GM12878 (cell line): ENCODE measurements around the gene CCDC91.

ENCODE experiments used
- HDAC6 ChIP-seq: fragments of 200-600 bp; sonication (generic); IDR thresholded peaks from one replicate; pipeline ENCODE4 v1.8.0; 2017; ENCODE audit warnings: antibody characterized with exemption; ENCODE audit not compliant: unreplicated experiment
- HDGF ChIP-seq: fragments of 450-650 bp; IDR thresholded peaks from 2 replicates; pipeline ENCODE4 v1.6.1; 2016; ENCODE audit warnings: antibody characterized with exemption
- KAT2A ChIP-seq: conservative IDR thresholded peaks from 2 replicates; pipeline ENCODE4 v1.6.1; 2011; ENCODE audit warnings: low read depth, low read length; ENCODE audit not compliant: control insufficient read depth
- POLR2AphosphoS2 ChIP-seq: IDR thresholded peaks from 2 replicates; pipeline ENCODE4 v1.6.1; 2011; ENCODE audit warnings: low read depth, mild to moderate bottlenecking, low read length, improper control_type of control experiment, moderate library complexity
- POLR2AphosphoS5 ChIP-seq: IDR thresholded peaks from 2 replicates; pipeline ENCODE4 v1.6.1; 2011; ENCODE audit warnings: mild to moderate bottlenecking, low read length, inconsistent platforms
- RELA ChIP-seq: fragments of 450-650 bp; IDR thresholded peaks from 2 replicates; pipeline ENCODE4 v1.8.0; 2014; ENCODE audit warnings: borderline replicate concordance; ENCODE audit not compliant: partially characterized antibody
- RFX5 ChIP-seq: IDR thresholded peaks from 2 replicates; pipeline ENCODE4 v1.6.1; 2011; ENCODE audit warnings: low read depth, low read length, improper control_type of control experiment
- SIN3A ChIP-seq: IDR thresholded peaks from 2 replicates; pipeline ENCODE4 v1.6.1; 2012; ENCODE audit warnings: low read depth, low read length, improper control_type of control experiment
- SUZ12 ChIP-seq: fragments of 200-600 bp; sonication (generic); IDR thresholded peaks from one replicate; pipeline ENCODE4 v1.6.1; 2018; ENCODE audit warnings: antibody characterized with exemption, mild to moderate bottlenecking; ENCODE audit not compliant: unreplicated experiment
- TF ChIP-seq, protein P1 (sequence below): IDR thresholded peaks from 2 replicates; pipeline ENCODE4 v1.6.1; 2011; ENCODE audit warnings: low read depth, low read length, improper control_type of control experiment, borderline replicate concordance
- TF ChIP-seq, protein P2 (sequence below): IDR thresholded peaks from 2 replicates; pipeline ENCODE4 v1.6.1; 2012; ENCODE audit warnings: mild to moderate bottlenecking, low read depth, low read length
- TF ChIP-seq, protein P3 (sequence below), 3 experiments: IDR thresholded peaks in 2 of 3; conservative IDR thresholded peaks in 1 of 3; 2 replicates each; pipeline ENCODE4 v1.5.1; 2011; ENCODE audit warnings: low read depth in 3 of 3, low read length in 3 of 3, mild to moderate bottlenecking in 3 of 3, control low read depth in 2 of 3, moderate library complexity in 2 of 3, inconsistent platforms in 1 of 3, mixed read lengths in 1 of 3; ENCODE audit not compliant: control insufficient read depth in 2 of 3, insufficient read depth in 1 of 3; ENCODE audit errors: extremely low read depth in 1 of 3
- TF ChIP-seq, protein P4 (sequence below): IDR thresholded peaks from 2 replicates; pipeline ENCODE4 v1.6.1; 2011; ENCODE audit warnings: mild to moderate bottlenecking, low read depth, low read length, moderate library complexity; ENCODE audit not compliant: insufficient replicate concordance
- TF ChIP-seq, protein P5 (sequence below): fragments of 450-650 bp; IDR thresholded peaks from 2 replicates; pipeline ENCODE4 v1.6.1; 2017; ENCODE audit warnings: mild to moderate bottlenecking

DNA sequence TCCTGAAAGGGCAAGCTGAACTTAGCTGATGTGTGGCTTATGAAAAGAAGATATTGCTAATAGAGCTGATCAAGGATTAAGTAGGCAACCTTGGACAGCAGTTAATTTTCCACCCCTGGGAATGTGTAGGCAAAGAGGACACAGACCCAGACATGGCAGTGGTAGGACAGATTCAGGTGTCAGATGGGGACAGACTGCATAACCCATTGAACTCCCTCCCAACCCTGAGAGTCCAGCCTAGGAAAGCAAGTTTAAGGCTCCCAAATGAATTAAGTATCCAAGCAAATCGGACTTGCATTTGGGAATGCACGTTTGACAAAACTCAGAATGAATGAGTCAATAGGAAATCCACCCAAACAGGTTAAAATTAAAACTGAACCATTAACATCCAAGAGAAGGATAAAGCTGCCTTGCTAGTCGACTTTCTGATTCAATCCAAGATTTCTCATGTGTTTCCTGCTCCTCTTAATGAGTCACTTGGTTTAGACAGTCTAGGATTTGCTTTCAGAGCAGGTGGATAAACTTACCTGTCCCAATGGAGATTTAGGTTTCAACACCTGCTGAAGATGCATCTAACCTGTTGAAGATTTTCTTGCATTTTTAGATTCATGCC lies 385.4 kb downstream of the CCDC91 start:
- TF ChIP-seq, protein P1, sequence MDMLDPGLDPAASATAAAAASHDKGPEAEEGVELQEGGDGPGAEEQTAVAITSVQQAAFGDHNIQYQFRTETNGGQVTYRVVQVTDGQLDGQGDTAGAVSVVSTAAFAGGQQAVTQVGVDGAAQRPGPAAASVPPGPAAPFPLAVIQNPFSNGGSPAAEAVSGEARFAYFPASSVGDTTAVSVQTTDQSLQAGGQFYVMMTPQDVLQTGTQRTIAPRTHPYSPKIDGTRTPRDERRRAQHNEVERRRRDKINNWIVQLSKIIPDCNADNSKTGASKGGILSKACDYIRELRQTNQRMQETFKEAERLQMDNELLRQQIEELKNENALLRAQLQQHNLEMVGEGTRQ = no peak
- TF ChIP-seq, protein P2, sequence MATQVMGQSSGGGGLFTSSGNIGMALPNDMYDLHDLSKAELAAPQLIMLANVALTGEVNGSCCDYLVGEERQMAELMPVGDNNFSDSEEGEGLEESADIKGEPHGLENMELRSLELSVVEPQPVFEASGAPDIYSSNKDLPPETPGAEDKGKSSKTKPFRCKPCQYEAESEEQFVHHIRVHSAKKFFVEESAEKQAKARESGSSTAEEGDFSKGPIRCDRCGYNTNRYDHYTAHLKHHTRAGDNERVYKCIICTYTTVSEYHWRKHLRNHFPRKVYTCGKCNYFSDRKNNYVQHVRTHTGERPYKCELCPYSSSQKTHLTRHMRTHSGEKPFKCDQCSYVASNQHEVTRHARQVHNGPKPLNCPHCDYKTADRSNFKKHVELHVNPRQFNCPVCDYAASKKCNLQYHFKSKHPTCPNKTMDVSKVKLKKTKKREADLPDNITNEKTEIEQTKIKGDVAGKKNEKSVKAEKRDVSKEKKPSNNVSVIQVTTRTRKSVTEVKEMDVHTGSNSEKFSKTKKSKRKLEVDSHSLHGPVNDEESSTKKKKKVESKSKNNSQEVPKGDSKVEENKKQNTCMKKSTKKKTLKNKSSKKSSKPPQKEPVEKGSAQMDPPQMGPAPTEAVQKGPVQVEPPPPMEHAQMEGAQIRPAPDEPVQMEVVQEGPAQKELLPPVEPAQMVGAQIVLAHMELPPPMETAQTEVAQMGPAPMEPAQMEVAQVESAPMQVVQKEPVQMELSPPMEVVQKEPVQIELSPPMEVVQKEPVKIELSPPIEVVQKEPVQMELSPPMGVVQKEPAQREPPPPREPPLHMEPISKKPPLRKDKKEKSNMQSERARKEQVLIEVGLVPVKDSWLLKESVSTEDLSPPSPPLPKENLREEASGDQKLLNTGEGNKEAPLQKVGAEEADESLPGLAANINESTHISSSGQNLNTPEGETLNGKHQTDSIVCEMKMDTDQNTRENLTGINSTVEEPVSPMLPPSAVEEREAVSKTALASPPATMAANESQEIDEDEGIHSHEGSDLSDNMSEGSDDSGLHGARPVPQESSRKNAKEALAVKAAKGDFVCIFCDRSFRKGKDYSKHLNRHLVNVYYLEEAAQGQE = no peak
- TF ChIP-seq SUZ12 (no peak), HDAC6 (no peak), POLR2AphosphoS2 (no peak), KAT2A (no peak), POLR2AphosphoS5 (no peak), HDGF (no peak), RELA (no peak), RFX5 (no peak), SIN3A (no peak)
- TF ChIP-seq, protein P3, sequence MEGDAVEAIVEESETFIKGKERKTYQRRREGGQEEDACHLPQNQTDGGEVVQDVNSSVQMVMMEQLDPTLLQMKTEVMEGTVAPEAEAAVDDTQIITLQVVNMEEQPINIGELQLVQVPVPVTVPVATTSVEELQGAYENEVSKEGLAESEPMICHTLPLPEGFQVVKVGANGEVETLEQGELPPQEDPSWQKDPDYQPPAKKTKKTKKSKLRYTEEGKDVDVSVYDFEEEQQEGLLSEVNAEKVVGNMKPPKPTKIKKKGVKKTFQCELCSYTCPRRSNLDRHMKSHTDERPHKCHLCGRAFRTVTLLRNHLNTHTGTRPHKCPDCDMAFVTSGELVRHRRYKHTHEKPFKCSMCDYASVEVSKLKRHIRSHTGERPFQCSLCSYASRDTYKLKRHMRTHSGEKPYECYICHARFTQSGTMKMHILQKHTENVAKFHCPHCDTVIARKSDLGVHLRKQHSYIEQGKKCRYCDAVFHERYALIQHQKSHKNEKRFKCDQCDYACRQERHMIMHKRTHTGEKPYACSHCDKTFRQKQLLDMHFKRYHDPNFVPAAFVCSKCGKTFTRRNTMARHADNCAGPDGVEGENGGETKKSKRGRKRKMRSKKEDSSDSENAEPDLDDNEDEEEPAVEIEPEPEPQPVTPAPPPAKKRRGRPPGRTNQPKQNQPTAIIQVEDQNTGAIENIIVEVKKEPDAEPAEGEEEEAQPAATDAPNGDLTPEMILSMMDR (IDR thresholded peaks at IDR 0.05 in 2 of 3, conservative IDR thresholded peaks at IDR 0.05 in 1 of 3; ENCODE audit: control insufficient read depth in 2 of 3, extremely low read depth in 1 of 3, insufficient read depth in 1 of 3, low read depth in 3 of 3, low read length in 3 of 3) = no peak
- TF ChIP-seq, protein P4, sequence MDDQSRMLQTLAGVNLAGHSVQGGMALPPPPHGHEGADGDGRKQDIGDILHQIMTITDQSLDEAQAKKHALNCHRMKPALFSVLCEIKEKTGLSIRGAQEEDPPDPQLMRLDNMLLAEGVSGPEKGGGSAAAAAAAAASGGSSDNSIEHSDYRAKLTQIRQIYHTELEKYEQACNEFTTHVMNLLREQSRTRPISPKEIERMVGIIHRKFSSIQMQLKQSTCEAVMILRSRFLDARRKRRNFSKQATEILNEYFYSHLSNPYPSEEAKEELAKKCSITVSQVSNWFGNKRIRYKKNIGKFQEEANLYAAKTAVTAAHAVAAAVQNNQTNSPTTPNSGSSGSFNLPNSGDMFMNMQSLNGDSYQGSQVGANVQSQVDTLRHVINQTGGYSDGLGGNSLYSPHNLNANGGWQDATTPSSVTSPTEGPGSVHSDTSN = no peak
- TF ChIP-seq, protein P5, sequence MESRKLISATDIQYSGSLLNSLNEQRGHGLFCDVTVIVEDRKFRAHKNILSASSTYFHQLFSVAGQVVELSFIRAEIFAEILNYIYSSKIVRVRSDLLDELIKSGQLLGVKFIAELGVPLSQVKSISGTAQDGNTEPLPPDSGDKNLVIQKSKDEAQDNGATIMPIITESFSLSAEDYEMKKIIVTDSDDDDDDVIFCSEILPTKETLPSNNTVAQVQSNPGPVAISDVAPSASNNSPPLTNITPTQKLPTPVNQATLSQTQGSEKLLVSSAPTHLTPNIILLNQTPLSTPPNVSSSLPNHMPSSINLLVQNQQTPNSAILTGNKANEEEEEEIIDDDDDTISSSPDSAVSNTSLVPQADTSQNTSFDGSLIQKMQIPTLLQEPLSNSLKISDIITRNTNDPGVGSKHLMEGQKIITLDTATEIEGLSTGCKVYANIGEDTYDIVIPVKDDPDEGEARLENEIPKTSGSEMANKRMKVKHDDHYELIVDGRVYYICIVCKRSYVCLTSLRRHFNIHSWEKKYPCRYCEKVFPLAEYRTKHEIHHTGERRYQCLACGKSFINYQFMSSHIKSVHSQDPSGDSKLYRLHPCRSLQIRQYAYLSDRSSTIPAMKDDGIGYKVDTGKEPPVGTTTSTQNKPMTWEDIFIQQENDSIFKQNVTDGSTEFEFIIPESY = no peak
